HTR-8/SVneo (cell line): ENCODE results near the gene RBP5.
"Not testable (repeated sequence)": the region's sequence is repeated elsewhere in the genome, so short reads cannot be mapped to it uniquely, and the experiment has no call there.

Source experiments
- DNase-seq: peaks from one replicate; pipeline ENCODE4 v3.0.0; 2011; ENCODE audit warnings: low spot score, mixed read lengths; ENCODE audit not compliant: insufficient read length
- FAIRE-seq: peaks from 2 replicates; lab custom pipeline; 2011; peaks lifted over from hg19 to GRCh38; lab: Jason Lieb, UNC

The RBP5 gene

GRCh38 chr12:7125632-7126227 is 3.0 kb downstream of the RBP5 start:
- DNase-seq (no peak), FAIRE-seq (peak; percentile 69)

GRCh38 chr12:7123806-7124522 is 4.7 kb downstream of the RBP5 start:
- DNase-seq = no peak
- FAIRE-seq = no peak

- DNase-seq (no peak), FAIRE-seq (no peak)
Observed at GRCh38 chr12:7122811-7123769, 5.6 kb downstream of the RBP5 start.

GRCh38 chr12:7121324-7121723 is 7.4 kb downstream of the RBP5 start:
- FAIRE-seq = no peak
- no peak for DNase-seq

GRCh38 chr12:7120166-7120565 is 8.5 kb downstream of the RBP5 start:
- FAIRE-seq (no peak), DNase-seq (no peak)

- DNase-seq (no peak), FAIRE-seq (no peak)
Observed at GRCh38 chr12:7118881-7119280, 9.8 kb downstream of the RBP5 start.

- no peak for DNase-seq
- FAIRE-seq = no peak
Observed at GRCh38 chr12:7117670-7118069, 11.0 kb downstream of the RBP5 start.

GRCh38 chr12:7116916-7117315 is 11.8 kb downstream of the RBP5 start:
- FAIRE-seq = no peak

GRCh38 chr12:7116196-7116595 is 12.5 kb downstream of the RBP5 start:
- DNase-seq (no peak), FAIRE-seq (no peak)

More at GRCh38 chr12:7116916-7117315, 11.8 kb downstream of the RBP5 start:
- DNase-seq = no peak

GRCh38 chr12:7114851-7115250 is 13.8 kb downstream of the RBP5 start:
- FAIRE-seq (no peak), DNase-seq (no peak)

GRCh38 chr12:7114008-7114407 is 14.7 kb downstream of the RBP5 start:
- DNase-seq = no peak
- FAIRE-seq = no peak

GRCh38 chr12:7113389-7113871 is 15.3 kb downstream of the RBP5 start:
- DNase-seq (peak; percentile 74), FAIRE-seq (peak; percentile 46)

GRCh38 chr12:7112041-7112440 is 16.6 kb downstream of the RBP5 start:
- no peak for DNase-seq
- no peak for FAIRE-seq

GRCh38 chr12:7110661-7111060 is 18.0 kb downstream of the RBP5 start:
- DNase-seq (no peak), FAIRE-seq (no peak)

- FAIRE-seq = no peak
- DNase-seq = no peak
Observed at GRCh38 chr12:7109572-7109920, 19.1 kb downstream of the RBP5 start.

- no peak for FAIRE-seq
- peak; percentile 96 for DNase-seq
Observed at GRCh38 chr12:7108796-7109571, 19.7 kb downstream of the RBP5 start, which contains the start of gene C1RL. TSS of gene C1RL (minus strand) at chr12:7109214. CDS start at chr12:7109180, 34 bp downstream.

- DNase-seq = peak; percentile 90
- FAIRE-seq = peak; percentile 97
Observed at GRCh38 chr12:7108003-7108795, 20.5 kb downstream of the RBP5 start.

GRCh38 chr12:7107636-7108002 is 21.1 kb downstream of the RBP5 start:
- no peak for DNase-seq
- no peak for FAIRE-seq

GRCh38 chr12:7107181-7107580 is 21.5 kb downstream of the RBP5 start:
- FAIRE-seq, DNase-seq: not testable (repeated sequence)
